ENCODE measurements around the gene TRIP4. TPM values are rescaled to one million over a fixed set of nuclear protein-coding genes. Genes with fewer than 3 reads are reported as not detected.

Gene TRIP4
- total RNA-seq, 1 donor from 2014 or later, result 46.1 TPM

GRCh38 chr15:64443747-64444621 lies 56.3 kb downstream of the TRIP4 start:
- H3K4me3 Mint-ChIP-seq (ENCODE audit: unreplicated experiment), result no peak overlapping the region
- no peak for DNase-seq (ENCODE audit: low spot score)
- no peaks in the 10 kb centered on the region for H3K27me3 Mint-ChIP-seq (ENCODE audit: unreplicated experiment)
- peaks cover 17% of the 10 kb centered on the region for H3K36me3 Mint-ChIP-seq (ENCODE audit: low read depth, unreplicated experiment)
- no peak overlapping the region for H3K27ac Mint-ChIP-seq (ENCODE audit: unreplicated experiment)
- no peaks in the 10 kb centered on the region for H3K9me3 Mint-ChIP-seq (ENCODE audit: unreplicated experiment)
- peaks cover 5% of the 10 kb centered on the region for H3K4me1 Mint-ChIP-seq (ENCODE audit: unreplicated experiment)
- TF ChIP-seq, protein P1, sequence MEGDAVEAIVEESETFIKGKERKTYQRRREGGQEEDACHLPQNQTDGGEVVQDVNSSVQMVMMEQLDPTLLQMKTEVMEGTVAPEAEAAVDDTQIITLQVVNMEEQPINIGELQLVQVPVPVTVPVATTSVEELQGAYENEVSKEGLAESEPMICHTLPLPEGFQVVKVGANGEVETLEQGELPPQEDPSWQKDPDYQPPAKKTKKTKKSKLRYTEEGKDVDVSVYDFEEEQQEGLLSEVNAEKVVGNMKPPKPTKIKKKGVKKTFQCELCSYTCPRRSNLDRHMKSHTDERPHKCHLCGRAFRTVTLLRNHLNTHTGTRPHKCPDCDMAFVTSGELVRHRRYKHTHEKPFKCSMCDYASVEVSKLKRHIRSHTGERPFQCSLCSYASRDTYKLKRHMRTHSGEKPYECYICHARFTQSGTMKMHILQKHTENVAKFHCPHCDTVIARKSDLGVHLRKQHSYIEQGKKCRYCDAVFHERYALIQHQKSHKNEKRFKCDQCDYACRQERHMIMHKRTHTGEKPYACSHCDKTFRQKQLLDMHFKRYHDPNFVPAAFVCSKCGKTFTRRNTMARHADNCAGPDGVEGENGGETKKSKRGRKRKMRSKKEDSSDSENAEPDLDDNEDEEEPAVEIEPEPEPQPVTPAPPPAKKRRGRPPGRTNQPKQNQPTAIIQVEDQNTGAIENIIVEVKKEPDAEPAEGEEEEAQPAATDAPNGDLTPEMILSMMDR (IDR thresholded peaks at IDR 0.05; ENCODE audit: unreplicated experiment), result no peak

- Mint-ChIP-seq H3K4me3 (ENCODE audit: unreplicated experiment) (no peak overlapping the region), H3K36me3 (ENCODE audit: low read depth, unreplicated experiment) (peaks cover 19% of the 10 kb centered on the region), H3K4me1 (ENCODE audit: unreplicated experiment) (peaks cover 5% of the 10 kb centered on the region), H3K9me3 (ENCODE audit: unreplicated experiment) (no peaks in the 10 kb centered on the region), H3K27me3 (ENCODE audit: unreplicated experiment) (no peaks in the 10 kb centered on the region), H3K27ac (ENCODE audit: unreplicated experiment) (no peak overlapping the region)
- no peak for DNase-seq (ENCODE audit: low spot score)
- TF ChIP-seq, protein P1 (IDR thresholded peaks at IDR 0.05; ENCODE audit: unreplicated experiment), result no peak
Observed at GRCh38 chr15:64444836-64445235, 57.2 kb downstream of the TRIP4 start.

GRCh38 chr15:64447536-64448315 lies 60.1 kb downstream of the TRIP4 start:
- H3K27ac Mint-ChIP-seq (ENCODE audit: unreplicated experiment), result no peak overlapping the region

GRCh38 chr15:64452988-64453688 lies 65.5 kb downstream of the TRIP4 start:
- Mint-ChIP-seq H3K27me3 (ENCODE audit: unreplicated experiment) (peaks cover 2% of the 10 kb centered on the region), H3K36me3 (ENCODE audit: low read depth, unreplicated experiment) (peaks cover 19% of the 10 kb centered on the region), H3K27ac (ENCODE audit: unreplicated experiment) (no peak overlapping the region), H3K9me3 (ENCODE audit: unreplicated experiment) (no peaks in the 10 kb centered on the region), H3K4me1 (ENCODE audit: unreplicated experiment) (no peaks in the 10 kb centered on the region), H3K4me3 (ENCODE audit: unreplicated experiment) (no peak overlapping the region)
- no peak for DNase-seq (ENCODE audit: low spot score)
- TF ChIP-seq, protein P1 (IDR thresholded peaks at IDR 0.05; ENCODE audit: unreplicated experiment), result no peak

More at GRCh38 chr15:64447536-64448315, 60.1 kb downstream of the TRIP4 start:
- Mint-ChIP-seq H3K27me3 (ENCODE audit: unreplicated experiment) (no peaks in the 10 kb centered on the region), H3K4me3 (ENCODE audit: unreplicated experiment) (no peak overlapping the region), H3K9me3 (ENCODE audit: unreplicated experiment) (no peaks in the 10 kb centered on the region), H3K4me1 (ENCODE audit: unreplicated experiment) (no peaks in the 10 kb centered on the region), H3K36me3 (ENCODE audit: low read depth, unreplicated experiment) (peaks cover 12% of the 10 kb centered on the region)
- TF ChIP-seq, protein P1 (IDR thresholded peaks at IDR 0.05; ENCODE audit: unreplicated experiment), result no peak
- DNase-seq (ENCODE audit: low spot score), result no peak
